ENCODE results near the gene RELT.

Gene RELT

DNA sequence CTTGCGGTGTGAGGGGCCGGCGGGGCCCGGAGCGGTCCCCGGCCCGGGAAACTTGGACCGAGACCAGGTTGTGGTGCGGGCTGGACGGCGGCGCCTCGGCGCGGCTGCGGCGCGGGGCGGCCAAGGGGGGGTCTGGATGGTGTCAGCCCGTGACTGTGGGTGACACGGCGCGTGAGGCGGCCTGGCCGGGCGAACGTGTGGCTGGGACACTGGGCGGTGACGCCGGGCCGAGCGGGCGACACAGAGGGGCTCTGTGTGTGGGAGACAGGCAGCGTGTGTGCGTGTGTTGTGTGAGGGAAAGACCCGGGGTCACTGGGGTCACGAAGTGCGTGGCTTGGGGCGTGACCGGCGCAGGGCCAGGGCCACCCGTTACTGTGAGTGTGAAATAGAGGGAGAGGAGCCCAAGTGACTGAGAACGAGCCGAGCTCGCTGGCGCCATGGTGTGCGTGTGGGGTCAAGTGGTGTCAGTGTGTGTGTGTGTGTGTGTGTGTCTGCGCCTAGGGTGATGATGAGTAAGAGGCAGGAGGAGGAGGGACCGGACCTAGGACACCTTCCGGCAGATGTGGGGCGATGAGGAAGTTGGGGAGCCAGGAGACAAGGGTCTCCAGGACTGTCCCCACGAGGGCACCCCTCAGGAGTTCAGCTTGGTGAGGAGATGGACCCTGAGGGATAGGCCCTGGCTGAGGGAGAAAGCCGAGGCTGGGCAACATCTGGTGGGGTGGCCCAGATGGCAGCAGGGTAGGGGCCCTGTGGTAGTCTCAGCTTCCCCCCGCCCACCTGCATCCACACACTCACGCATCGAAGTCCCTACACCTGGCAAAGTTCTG, 817 bp downstream of the RELT start:
- DNase-seq = peak; percentile 47

DNA sequence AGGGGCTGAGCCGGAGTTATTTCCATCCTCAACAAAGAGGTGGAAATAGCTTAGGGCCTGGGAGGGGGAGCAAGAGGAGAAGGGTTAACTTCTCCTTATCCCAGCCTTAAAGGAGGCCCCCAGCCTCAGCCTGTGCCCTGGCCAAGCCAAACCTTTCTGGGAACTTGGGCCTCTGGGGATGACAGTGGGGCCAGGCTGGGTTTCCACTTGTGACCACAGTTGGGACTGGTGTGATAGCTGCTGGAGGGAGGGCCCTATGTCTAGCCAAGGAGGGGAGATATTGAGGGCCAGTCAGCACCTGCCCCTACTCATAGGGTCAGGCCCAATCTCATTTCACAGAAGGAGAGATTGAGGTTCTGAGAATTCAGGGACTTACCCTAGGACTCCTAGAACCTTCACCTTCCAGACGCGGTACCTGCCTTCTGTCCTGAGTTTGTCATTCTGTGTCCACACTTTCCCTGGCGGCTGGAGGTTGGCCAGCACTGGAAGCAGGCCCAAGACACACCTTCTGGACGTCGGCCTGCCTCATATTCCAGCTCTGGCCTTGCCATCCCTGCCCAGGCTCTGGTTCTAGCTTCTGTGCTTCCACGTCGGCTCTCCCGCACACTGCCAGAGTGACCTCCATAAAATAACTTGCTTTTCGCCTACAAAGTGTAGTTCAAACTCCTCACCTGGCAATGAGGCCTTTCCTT, 3.1 kb downstream of the RELT start:
- DNase-seq = no peak

DNA sequence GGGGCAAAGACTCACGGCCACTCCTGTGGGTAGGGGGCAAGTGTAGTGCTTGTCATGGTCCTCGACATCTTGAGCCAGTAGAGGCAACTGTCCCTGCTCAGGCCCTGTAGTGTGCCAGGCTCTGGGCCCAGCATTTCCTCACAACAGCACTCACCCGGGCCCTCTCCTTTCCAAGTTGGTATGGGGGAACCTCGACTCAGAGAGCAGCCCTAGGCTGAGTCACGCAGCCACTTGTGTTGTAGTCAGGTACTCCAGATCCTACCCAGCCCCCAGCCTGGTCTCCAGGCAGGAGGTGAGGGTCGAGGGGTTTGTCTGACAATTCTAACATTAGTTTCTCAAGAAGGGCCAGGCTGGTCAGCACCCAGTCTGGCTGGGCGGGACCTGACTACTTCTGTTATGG, 4.1 kb downstream of the RELT start:
- no peak for DNase-seq

- no peak for DNase-seq
Measured at GRCh38 chr11:73380897-73381410, 4.8 kb downstream of the RELT start.

DNA sequence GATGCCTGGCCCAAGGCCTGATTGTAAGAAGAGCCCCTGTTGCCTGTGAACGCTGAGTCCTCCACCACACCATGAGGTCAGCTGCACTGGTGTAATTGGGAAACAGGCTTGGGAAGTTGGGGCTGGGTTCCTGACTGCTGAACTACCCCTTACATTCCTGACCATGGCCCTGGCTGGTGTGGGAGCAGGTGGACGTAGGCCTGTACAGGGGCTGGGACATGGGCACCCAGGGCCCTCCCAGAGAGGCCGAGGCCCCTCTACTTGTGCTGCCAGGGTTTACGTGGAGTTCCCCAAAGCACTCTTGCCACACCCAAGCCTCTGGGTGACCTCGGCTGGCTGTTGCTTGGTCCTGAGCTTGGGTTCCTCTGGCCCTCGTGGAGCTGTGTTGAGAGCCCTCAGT, 5.4 kb downstream of the RELT start:
- DNase-seq = no peak

GRCh38 chr11:73382183-73382582, 6.0 kb downstream of the RELT start:
- DNase-seq = no peak

DNA sequence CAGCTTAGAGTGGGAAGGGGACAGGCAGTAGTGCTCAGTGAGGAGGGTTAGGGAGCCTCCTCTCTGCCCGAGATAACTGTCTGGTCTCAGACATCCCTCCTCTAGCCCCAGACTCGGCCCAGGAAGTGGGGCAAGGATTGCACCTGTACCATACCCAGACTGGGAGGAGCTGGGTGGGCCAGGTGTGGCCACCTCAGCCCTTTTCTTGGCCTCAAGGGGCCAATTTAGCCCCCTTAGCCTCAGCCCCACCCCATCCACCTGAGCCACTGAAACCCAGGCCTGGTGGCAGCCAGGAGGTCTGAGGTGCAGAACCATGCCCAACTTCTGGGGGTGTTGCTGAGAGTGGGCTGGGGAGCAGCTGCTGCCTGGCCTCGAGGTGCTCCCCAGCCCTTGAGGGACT, 6.5 kb downstream of the RELT start:
- DNase-seq = no peak

- no peak for DNase-seq
Measured at GRCh38 chr11:73383249-73384124, 7.3 kb downstream of the RELT start.

DNA sequence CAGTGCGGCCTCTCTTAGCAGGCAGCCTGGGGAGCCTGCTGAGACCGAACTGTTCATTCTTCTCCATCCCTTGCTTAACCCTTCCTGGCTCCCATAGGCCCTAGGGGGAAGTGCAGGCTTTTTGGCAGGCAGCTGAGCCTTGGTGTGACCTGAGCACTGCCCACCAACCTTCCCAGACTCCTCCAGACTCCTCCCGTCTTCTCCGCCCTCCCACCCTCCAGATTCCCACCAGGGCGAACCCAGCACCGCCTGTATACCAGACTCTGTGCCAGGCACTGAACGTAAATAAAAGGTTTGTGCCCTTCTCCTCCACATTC, 7.9 kb downstream of the RELT start:
- no peak for DNase-seq

- no peak for DNase-seq
Measured at GRCh38 chr11:73384531-73384871, 8.3 kb downstream of the RELT start.

GRCh38 chr11:73384872-73385689, 8.9 kb downstream of the RELT start:
- peak; percentile 38 for DNase-seq

DNA sequence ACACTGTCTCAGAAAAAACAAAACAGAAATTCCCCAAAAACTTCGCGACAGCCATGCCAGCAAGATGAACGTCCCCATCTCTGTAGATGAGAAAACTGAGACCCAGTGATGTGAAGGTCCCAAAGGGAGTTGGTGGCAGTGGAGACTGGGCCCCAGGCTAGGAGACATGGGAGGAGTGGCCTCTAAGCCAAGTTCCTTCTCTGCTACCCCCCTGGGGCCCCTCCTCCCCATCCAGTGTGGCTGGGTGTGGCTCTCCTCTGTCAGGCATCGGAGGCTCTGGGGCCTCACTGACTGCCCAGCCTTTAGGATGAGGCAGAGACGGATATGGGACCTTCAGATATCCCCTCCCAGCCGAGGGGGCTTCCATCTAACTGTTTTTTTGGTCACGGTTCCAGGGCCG, 9.8 kb downstream of the RELT start:
- DNase-seq = no peak

DNA sequence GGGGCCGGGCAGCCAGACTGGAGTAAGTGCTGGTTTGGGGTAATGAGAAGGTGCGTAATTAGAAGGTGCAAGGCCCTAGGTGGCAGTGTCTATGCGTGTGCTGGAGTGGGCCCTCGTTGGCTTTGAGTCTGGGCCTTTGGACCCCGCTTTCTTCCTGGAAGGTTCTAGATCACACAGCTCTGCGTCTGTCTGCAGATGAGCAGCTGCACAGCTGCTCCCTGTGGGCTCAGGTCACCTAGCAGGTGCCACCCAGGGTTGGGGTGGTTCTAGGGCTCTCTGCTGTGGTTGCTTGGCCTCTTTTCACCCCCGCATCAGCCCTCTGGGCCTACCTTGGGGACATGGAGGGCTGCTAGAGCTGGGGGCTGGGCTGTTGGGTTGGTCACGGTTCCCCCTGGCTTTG, 10.3 kb downstream of the RELT start:
- no peak for DNase-seq

DNA sequence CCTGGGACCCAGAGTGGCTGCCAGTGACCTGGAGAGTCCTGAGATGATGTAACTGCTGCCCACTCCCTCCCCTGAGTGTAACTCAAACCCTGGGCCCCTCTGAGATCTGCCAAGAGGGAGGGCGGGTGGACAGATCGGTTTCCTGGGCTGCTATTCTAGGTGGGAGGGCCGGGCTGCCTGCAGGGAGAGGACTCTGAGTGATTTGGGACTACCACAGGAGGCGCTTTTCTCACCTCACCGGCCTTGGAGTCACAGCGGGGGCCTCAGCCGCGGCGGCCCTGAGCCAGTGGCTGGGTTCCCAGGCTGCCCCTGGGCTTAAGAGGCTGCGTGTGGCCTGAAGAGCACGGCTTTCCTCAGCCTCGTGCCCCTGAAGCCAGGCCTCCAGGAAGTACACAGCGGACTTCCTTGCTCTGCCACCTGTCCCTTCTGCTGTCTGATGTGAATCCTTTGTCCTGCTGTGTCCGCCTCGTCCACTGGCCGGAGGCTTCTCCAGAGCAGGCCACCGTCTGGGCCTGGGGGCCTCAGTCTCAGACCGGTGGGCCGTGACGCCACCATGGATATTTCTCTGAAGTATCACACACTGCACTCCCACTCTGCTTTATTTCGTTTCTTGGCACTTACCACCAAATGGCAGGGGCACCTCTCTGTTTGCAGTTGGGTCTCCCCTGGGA, 11.5 kb downstream of the RELT start:
- DNase-seq = no peak

GRCh38 chr11:73388265-73389133, 12.3 kb downstream of the RELT start:
- no peak for DNase-seq

DNA sequence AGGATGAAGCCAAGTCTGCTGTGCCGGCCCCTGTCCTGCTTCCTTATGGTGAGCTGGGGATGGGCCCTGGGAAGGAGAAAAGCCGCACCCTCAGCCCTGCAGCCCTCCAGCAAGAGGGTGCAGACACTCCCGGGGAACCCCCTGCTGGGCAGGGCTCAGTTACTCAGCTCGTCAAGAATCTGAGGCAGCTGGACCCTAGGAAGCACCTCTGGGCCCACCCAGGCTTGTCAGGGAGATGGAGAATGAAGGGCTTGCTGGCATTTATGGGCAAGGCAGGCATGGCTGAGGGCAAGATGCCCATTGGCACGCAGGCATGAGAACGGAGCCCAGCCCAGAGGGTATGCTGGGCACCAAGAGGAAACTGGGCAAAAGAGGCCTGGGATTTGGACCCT, 12.9 kb downstream of the RELT start:
- no peak for DNase-seq

DNA sequence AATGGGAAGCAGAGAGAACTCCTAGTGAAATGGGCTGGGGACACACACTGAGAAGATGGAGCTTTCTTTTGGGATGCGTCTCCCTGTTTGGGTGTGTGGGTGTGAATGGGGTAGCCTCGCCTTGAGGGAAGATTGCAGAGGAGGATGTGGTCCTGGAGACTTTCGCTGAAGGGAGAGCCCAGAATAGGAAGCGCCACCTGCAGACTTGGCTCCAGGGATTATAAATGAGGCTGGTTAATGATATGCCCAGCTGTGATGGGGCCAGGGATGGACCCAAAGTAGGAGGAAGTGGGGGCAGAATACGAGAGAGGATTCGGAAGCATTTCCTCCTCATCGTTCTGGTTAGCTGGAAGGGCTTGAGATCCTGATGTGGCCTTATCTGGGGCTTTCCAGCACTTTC, 13.7 kb downstream of the RELT start:
- DNase-seq = no peak

GRCh38 chr11:73390601-73391565, 14.7 kb downstream of the RELT start:
- no peak for DNase-seq

DNA sequence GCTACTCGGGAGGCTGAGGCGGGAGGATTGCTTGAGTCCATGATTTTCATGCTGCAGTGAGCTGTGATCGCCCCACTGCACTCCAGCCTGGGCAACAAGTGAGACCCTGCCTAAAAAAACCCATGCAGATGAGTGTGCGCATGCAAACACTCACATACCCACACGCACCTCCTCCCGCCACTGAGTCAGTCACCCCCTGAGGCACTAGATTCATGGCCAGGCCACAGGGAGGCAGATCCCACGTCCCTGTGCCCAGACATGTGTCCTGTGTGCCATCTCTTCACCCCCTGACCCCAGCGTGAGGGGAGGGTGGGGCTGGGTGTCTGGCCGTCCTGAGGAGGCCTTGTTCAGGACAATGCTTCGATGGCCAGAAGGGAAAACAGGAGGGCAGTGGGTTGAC, 15.5 kb downstream of the RELT start:
- DNase-seq = no peak
